Fibroblast of skin of right biceps (primary cell): Measurements from ENCODE around the gene CCDC40.

Experiments
- DNase-seq: peaks from one replicate; pipeline ENCODE4 v3.0.0-alpha.2; 2013

The CCDC40 gene

GRCh38 chr17:80053102-80053501, 16.7 kb downstream of the CCDC40 start:
- no peak for DNase-seq

- DNase-seq: no peak
These were observed 19.2 kb downstream of the CCDC40 start for GRCh38 chr17:80055597-80055996.

- no peak for DNase-seq
These were observed 22.0 kb downstream of the CCDC40 start for GRCh38 chr17:80058311-80058955.

GRCh38 chr17:80060644-80061043, 24.2 kb downstream of the CCDC40 start:
- DNase-seq: no peak

- DNase-seq: no peak
These were observed 25.0 kb downstream of the CCDC40 start for GRCh38 chr17:80061421-80061820.

- peak; percentile 36 for DNase-seq
These were observed 27.6 kb downstream of the CCDC40 start for GRCh38 chr17:80063830-80064585.

- no peak for DNase-seq
These were observed 28.3 kb downstream of the CCDC40 start for GRCh38 chr17:80064696-80065095.

GRCh38 chr17:80065478-80066170, 29.2 kb downstream of the CCDC40 start:
- no peak for DNase-seq

GRCh38 chr17:80067393-80067986, 31.0 kb downstream of the CCDC40 start:
- DNase-seq: no peak

- DNase-seq: peak; percentile 28
These were observed 32.1 kb downstream of the CCDC40 start for GRCh38 chr17:80068301-80069222.

- no peak for DNase-seq
These were observed 34.1 kb downstream of the CCDC40 start for GRCh38 chr17:80070375-80071115.

GRCh38 chr17:80071116-80071841, 34.8 kb downstream of the CCDC40 start:
- DNase-seq: no peak

- no peak for DNase-seq
These were observed 36.0 kb downstream of the CCDC40 start for GRCh38 chr17:80072410-80072809.

- peak; percentile 17 for DNase-seq
These were observed 43.6 kb downstream of the CCDC40 start for GRCh38 chr17:80080081-80080480.

GRCh38 chr17:80081596-80081995, 45.2 kb downstream of the CCDC40 start:
- DNase-seq: no peak

GRCh38 chr17:80082403-80083135, 46.1 kb downstream of the CCDC40 start:
- DNase-seq: peak; percentile 64

GRCh38 chr17:80083136-80083661, 46.8 kb downstream of the CCDC40 start:
- no peak for DNase-seq

GRCh38 chr17:80084773-80085172, 48.3 kb downstream of the CCDC40 start:
- DNase-seq: no peak

- DNase-seq: no peak
These were observed 49.6 kb downstream of the CCDC40 start for GRCh38 chr17:80086081-80086480.

GRCh38 chr17:80086616-80087015, 50.2 kb downstream of the CCDC40 start:
- no peak for DNase-seq
